ELR (cell line): Measurements from ENCODE around the gene TNFRSF21.
"Not testable (repeated sequence)": the region's sequence is repeated elsewhere in the genome, so short reads cannot be mapped to it uniquely, and the experiment has no call there.

Experiments
- DNase-seq: peaks from one replicate; pipeline ENCODE4 v3.0.0-alpha.2; 2015; ENCODE audit warnings: low read depth

Gene TNFRSF21

GRCh38 chr6:47323321-47323720 is 13.6 kb upstream of the TNFRSF21 start:
- no peak for DNase-seq

- DNase-seq = no peak
Measured at GRCh38 chr6:47321577-47321976, 11.9 kb upstream of the TNFRSF21 start.

- no peak for DNase-seq
Measured at GRCh38 chr6:47319867-47320266, 10.2 kb upstream of the TNFRSF21 start.

- DNase-seq = no peak
Measured at GRCh38 chr6:47319382-47319781, 9.7 kb upstream of the TNFRSF21 start.

GRCh38 chr6:47318236-47318989 is 8.7 kb upstream of the TNFRSF21 start:
- DNase-seq = no peak

- DNase-seq = not testable (repeated sequence)
Measured at GRCh38 chr6:47315181-47315580, 5.5 kb upstream of the TNFRSF21 start.

GRCh38 chr6:47310131-47310480 is 401 bp upstream of the TNFRSF21 start:
- DNase-seq = no peak

- DNase-seq = peak; percentile 52
Measured at GRCh38 chr6:47308552-47309290, 984 bp downstream of the TNFRSF21 start.

- peak; percentile 27 for DNase-seq
Measured at GRCh38 chr6:47308198-47308517, 1.5 kb downstream of the TNFRSF21 start.

- no peak for DNase-seq
Measured at GRCh38 chr6:47307362-47308197, 2.1 kb downstream of the TNFRSF21 start.

- peak; percentile 72 for DNase-seq
Measured at GRCh38 chr6:47306887-47307286, 2.8 kb downstream of the TNFRSF21 start.

GRCh38 chr6:47303861-47304260 is 5.8 kb downstream of the TNFRSF21 start:
- no peak for DNase-seq

- DNase-seq = no peak
Measured at GRCh38 chr6:47303342-47303741, 6.4 kb downstream of the TNFRSF21 start.

GRCh38 chr6:47302043-47302442 is 7.7 kb downstream of the TNFRSF21 start:
- no peak for DNase-seq

- DNase-seq = no peak
Measured at GRCh38 chr6:47301441-47301840, 8.3 kb downstream of the TNFRSF21 start.

GRCh38 chr6:47300417-47300816 is 9.3 kb downstream of the TNFRSF21 start:
- DNase-seq = no peak

GRCh38 chr6:47299965-47300364 is 9.7 kb downstream of the TNFRSF21 start:
- DNase-seq = no peak

GRCh38 chr6:47298475-47298874 is 11.2 kb downstream of the TNFRSF21 start:
- no peak for DNase-seq

- no peak for DNase-seq
Measured at GRCh38 chr6:47294990-47295389, 14.7 kb downstream of the TNFRSF21 start.

GRCh38 chr6:47292944-47293343 is 16.8 kb downstream of the TNFRSF21 start:
- DNase-seq = peak; percentile 84

GRCh38 chr6:47292027-47292426 is 17.7 kb downstream of the TNFRSF21 start:
- no peak for DNase-seq

GRCh38 chr6:47290124-47290834 is 19.4 kb downstream of the TNFRSF21 start:
- DNase-seq = no peak
